Skin of body (tissue), 2 donors: ENCODE measurements around the gene ATP1A1. TPM values are rescaled to one million over a fixed set of nuclear protein-coding genes. Genes with fewer than 3 reads are reported as not detected.

ENCODE experiments used
- DNase-seq: peaks from one replicate; lab custom pipeline; 2025; lab: John Stamatoyannopoulos, UW
- total RNA-seq: library from RNA; depleted of rRNA; stranded (reverse); fragments of >200 nt; gene quantifications from one replicate; pipeline ENCODE4 v1.2.3, GENCODE V29; 2014

Gene ATP1A1
- total RNA-seq, 1 donor from 2014 or later, result 109 TPM

- DNase-seq, result no peak
These were observed 1.3 kb upstream of the ATP1A1 start for GRCh38 chr1:116371752-116372151.

- peak; percentile 44 for DNase-seq
These were observed 853 bp upstream of the ATP1A1 start for GRCh38 chr1:116372191-116372590.

GRCh38 chr1:116373431-116374352 lies 648 bp downstream of the ATP1A1 start:
- DNase-seq, result no peak

- DNase-seq, result peak; percentile 17
These were observed 1.5 kb downstream of the ATP1A1 start for GRCh38 chr1:116374353-116375147.

- no peak for DNase-seq
These were observed 2.3 kb downstream of the ATP1A1 start for GRCh38 chr1:116375148-116375886.

- no peak for DNase-seq
These were observed 3.1 kb downstream of the ATP1A1 start for GRCh38 chr1:116375887-116376728.

GRCh38 chr1:116376729-116377086 lies 3.7 kb downstream of the ATP1A1 start:
- no peak for DNase-seq

GRCh38 chr1:116377541-116378529 lies 4.8 kb downstream of the ATP1A1 start:
- peak; percentile 60 for DNase-seq

- no peak for DNase-seq
These were observed 6.1 kb downstream of the ATP1A1 start for GRCh38 chr1:116379057-116379630.

GRCh38 chr1:116379674-116380498 lies 6.8 kb downstream of the ATP1A1 start:
- no peak for DNase-seq

GRCh38 chr1:116380499-116381242 lies 7.6 kb downstream of the ATP1A1 start:
- no peak for DNase-seq

GRCh38 chr1:116382321-116382720 lies 9.3 kb downstream of the ATP1A1 start:
- no peak for DNase-seq

GRCh38 chr1:116382857-116383483 lies 9.9 kb downstream of the ATP1A1 start:
- DNase-seq, result no peak

- no peak for DNase-seq
These were observed 13.0 kb downstream of the ATP1A1 start for GRCh38 chr1:116386042-116386441.

- no peak for DNase-seq
These were observed 14.5 kb downstream of the ATP1A1 start for GRCh38 chr1:116387551-116387950.

- DNase-seq, result no peak
These were observed 15.1 kb downstream of the ATP1A1 start for GRCh38 chr1:116388122-116388521.

- DNase-seq, result no peak
These were observed 16.0 kb downstream of the ATP1A1 start for GRCh38 chr1:116389013-116389412.
